NCI-H187 treated with DMSO at 0.1 percent for 48 hours (cell line): ENCODE data around the gene ARID3A.
"Not testable (repeated sequence)": the region's sequence is repeated elsewhere in the genome, so short reads cannot be mapped to it uniquely, and the experiment has no call there.

Experiments
- DNase-seq: peaks from one replicate; lab custom pipeline; 2025; lab: John Stamatoyannopoulos, UW

ARID3A gene

GRCh38 chr19:925526-926322 is at the start of gene ARID3A:
ARID3A (plus strand) TSS chr19:926035; CDS start chr19:929529, 3,494 bp downstream.
- peak; percentile 64 for DNase-seq

- DNase-seq: no peak
These were observed 49.7 kb upstream of the ARID3A start for GRCh38 chr19:876089-876488.

DNA sequence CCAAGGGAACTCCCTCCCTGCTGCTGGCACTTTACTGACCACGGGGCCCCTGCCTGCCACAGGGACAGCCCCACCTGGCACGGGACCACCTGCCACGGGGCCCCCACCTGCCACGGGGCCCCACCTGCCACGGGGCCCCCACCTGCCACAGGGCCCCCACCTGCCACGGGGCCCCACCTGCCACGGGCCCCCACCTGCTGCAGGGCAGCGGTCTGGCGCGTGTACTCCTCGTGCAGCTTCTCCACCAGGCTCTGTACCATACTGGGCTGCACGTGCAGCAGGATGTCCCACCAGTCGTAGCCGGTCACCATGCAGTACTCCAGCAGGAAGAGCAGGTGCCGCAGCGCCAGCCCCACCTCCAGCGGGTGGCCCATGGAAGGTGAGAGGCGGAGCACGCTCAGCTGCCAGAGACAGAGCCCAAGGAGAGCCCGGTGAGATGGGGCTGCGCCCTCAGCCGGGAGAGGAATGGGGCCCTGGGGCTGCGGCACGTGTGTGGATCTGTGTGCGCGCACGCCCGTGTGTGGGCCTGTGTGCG is 49.0 kb upstream of the ARID3A start:
- DNase-seq: no peak

DNA sequence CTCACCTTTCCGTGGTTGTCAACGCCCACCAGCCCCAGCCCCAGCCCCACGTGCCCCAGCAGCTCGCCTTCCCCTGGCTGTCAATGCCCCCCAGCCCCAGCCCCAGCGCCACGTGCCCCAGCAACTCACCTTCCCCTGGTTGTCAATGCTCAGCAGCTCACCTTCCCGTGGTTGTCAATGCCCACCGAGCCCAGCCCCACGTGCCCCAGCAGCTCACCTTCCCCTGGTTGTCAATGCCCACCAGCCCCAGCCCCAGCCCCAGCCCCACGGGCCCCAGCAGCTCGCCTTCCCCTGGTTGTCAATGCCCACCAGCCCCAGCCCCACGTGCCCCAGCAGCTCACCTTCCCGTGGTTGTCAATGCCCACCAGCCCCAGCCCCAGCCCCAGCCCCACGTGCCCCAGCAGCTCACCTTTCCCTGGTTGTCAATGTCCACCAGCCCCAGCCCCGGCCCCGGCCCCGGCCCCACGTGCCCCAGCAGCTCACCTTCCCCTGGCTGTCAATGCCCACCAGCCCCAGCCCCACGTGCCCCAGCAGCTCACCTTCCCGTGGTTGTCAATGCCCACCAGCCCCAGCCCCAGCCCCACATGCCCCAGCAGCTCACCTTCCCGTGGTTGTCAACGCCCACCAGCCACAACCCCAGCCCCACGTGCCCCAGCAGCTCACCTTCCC is 47.7 kb upstream of the ARID3A start:
- not testable (repeated sequence) for DNase-seq

DNA sequence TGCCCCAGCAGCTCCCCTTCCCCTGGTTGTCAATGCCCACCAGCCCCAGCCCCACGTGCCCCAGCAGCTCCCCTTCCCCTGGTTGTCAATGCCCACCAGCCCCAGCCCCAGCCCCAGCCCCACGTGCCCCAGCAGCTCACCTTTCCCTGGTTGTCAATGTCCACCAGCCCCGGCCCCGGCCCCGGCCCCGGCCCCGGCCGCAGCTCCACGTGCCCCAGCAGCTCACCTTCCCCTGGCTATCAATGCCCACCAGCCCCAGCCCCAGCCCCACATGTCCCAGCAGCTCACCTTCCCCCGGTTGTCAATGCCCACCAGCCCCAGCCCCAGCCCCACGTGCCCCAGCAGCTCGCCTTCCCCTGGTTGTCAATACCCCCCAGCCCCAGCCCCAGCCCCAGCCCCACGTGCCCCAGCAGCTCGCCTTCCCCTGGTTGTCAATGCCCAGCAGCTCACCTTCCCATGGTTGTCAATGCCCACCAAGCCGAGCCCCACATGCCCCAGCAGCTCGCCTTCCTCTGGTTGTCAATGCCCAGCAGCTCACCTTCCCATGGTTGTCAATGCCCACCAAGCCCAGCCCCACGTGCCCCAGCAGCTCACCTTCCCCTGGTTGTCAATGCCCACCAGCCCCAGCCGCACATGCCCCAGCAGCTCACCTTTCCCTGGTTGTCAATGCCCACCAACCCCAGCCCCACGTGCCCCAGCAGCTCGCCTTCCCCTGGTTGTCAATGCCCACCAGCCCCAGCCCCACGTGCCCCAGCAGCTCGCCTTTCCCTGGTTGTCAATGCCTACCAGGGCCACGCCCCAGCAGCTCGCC is 46.9 kb upstream of the ARID3A start:
- not testable (repeated sequence) for DNase-seq

- DNase-seq: no peak
These were observed 46.0 kb upstream of the ARID3A start for GRCh38 chr19:879711-880438.

DNA sequence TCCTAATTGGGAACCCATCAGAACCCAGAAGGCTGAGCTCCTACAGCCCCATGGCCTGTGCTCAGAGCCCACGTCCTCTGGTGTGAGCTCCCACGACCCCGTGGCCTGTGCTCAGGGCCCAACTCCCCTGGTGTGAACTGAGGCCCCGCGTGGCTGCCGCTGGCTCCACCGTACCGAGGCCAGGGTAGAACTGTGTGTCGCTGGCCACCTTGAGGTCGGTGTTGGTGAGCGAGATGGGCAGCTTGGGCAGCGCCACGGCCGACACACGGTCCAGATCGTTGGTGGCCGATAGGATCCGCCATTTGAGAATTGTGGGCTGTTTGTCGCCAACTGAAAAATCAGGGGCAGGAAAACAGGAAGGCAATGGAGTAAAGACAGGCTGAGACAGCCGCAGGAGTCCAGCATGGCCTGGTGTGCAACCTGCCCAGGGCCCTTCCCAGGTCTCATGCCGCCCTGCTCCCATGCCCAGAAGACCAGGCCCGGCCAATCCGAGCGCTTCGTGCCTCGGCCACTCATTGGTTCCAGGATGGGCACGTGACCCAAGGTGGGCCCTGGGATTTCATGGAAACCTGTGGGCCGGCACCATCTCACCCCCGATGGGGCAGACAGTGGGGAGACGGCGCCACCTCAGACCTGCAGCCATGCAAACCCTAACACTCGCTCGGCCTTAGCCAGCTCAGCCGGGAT is 44.3 kb upstream of the ARID3A start:
- no peak for DNase-seq

GRCh38 chr19:882871-883497 is 42.9 kb upstream of the ARID3A start:
- DNase-seq: no peak

DNA sequence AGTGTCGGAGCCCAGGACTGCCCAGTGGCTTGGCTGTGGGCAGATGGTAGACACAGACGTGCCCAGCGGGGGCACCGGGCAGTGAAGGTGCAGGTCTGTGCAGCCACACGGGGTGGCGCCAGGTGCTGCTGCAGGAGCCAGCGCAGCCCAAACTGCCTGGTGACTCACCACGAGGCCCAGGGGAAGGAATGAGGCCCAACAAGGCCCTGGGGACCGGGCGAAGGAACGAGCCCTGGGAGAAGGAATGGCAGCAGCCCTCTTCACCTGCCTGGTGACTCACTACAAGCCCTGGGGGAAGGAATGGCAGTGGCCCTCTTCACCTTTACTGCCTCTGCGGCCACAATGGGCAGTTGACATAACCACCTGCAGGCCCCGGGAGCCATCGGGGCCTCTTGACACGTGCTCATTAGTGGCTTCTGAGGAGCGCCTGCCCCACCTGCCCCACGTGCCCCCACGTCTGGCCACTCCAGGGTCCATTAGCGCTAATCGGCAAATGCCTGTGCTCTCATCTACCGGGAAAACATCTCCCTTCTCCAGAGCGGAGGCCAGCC is 42.1 kb upstream of the ARID3A start:
- no peak for DNase-seq

DNA sequence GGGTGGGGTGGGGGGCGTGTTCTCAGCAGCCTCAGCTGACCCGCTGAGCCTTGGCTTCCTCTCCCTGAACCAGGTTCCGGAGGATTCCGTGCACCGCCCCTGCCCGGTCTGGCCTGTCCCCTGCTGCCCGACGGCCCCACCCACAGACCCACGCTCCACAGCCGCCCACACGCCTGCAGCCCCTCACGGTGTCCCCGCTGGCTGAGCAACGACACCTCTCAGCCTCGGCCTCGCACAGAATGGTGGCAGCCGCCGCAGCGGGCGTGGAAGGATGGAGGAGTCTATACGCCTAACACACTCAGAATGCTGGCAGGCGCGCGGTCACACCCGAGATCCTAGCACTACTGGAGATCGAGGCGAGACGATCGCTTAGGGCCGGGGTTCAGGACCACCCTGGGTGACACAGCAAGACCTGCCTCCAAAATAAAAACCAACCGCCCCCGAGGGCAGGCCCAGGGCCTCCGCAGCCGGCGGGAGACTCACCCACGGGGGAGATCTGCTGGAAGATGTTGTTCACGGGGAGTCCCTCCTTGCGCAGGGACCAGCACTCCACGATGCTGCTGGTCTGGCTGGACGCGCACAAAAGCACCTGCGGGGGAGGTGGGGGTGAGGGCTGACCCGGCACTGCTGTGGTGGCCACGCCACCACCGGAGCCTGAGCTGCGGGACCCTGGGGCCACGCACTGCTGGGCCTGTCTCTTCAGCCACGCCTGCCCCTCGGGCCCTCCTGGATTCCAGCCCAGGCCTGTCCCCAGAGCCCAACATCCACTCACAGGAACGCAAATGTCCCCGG is 41.2 kb upstream of the ARID3A start:
- no peak for DNase-seq

DNA sequence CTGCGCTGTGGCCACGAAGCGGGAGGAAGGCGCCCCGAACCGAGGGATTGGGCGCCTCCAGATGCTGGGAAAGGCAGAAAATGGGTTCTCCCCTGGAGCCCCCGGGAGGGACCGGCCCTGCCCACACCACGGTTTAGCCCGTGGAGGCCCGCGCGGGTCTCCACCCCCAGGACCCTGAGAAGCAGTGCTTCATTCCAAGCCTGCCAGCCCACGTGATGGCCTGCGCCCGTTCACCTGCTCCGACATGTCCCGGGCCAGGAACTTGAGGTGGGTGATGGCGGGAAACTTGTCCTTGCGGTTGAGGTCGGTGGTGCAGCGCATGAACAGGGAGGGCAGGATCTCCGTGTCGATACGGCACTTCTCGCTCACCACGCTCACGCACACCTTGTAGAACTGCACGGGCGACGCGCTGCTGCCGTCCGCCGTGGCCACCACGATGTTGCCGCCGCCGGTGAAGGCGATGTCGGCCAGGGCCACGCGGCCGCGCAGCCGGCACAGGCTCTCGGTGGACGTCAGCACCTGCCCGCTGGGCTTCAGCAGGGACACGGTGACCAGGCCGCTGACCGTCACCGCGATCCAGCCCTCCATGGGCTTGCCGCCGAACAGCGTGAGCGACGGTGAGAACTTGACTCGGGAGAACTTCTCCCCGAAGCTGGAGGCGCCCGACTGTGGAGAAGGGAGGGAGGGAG is 40.2 kb upstream of the ARID3A start:
- DNase-seq: no peak

DNA sequence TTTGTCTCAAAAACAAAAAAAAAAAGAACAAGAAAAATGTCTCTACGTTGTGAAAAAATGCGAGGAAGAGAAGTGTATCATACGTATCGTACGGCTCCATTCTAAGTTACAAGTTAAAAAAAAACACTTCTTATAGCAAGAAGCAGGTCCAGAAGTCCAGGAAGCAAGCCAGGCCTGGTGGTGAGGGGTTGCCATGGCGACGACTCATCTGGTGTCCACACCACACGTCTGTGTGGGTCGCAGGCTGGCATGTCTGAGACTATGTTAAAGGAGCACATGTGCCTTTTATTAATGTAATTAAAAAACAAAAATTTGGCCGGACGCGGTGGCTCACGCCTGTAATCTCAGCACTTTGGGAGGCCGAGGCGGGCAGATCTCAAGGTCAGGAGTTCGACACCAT is 38.8 kb upstream of the ARID3A start:
- DNase-seq: no peak

DNA sequence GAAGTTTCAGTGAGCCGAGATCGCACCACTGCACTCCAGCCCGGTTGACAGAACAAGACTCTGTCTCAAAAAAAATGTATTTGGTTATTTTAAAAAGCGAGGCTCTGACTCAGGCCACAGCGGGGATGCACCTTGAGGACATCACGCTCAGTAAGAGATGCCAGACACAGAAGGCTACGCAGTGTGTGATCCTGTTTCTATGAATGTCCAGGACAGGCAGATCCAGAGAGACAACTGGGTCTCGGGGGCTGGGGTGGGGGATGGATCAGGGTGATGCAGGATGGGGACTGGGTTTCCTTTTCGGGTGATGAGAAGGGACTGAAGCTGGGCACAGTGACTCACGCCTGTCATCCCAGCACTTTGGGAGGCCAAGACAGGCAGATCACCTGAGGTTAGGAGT is 38.2 kb upstream of the ARID3A start:
- no peak for DNase-seq

GRCh38 chr19:888581-889385 is 37.1 kb upstream of the ARID3A start:
- DNase-seq: no peak

GRCh38 chr19:889662-890295 is 36.1 kb upstream of the ARID3A start:
- DNase-seq: no peak

DNA sequence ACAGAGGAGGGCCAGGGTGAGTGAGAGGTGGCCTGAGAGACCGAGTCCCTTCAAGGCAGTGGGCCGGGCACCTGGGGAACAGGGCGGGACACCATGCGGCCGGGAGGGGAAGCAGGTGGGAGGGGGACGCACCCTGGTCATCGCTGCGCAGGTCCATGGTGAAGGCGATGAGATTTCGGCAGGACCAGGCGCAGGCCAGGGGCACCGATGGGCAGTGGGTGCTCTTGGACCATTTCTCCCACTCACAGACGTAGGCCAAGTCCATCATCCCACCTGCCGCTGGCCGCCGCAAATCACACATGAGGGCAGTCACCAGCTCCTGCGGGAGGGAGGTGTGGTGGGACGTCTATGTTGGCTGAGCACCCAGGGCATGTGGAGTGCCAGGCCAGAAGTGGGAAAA is 35.0 kb upstream of the ARID3A start:
- DNase-seq: no peak

GRCh38 chr19:891421-892200 is 34.2 kb upstream of the ARID3A start:
- DNase-seq: not testable (repeated sequence)
